OCI-LY3 (cell line): ENCODE measurements around the gene LIN7B.

Experiments used
- EZH2phosphoT487 ChIP-seq: fragments of 200-600 bp; shearing (Covaris generic); IDR thresholded peaks from 2 replicates; pipeline ENCODE4 v1.6.1; 2018; ENCODE audit warnings: antibody characterized with exemption, mixed run types, low read depth
- TF ChIP-seq, protein P1 (sequence below): fragments of 200-600, 300-600 bp; sonication (generic); IDR thresholded peaks from 2 replicates; pipeline ENCODE4 v1.5.1; 2014; ENCODE audit warnings: antibody characterized with exemption, low read length, low read depth

DNA sequence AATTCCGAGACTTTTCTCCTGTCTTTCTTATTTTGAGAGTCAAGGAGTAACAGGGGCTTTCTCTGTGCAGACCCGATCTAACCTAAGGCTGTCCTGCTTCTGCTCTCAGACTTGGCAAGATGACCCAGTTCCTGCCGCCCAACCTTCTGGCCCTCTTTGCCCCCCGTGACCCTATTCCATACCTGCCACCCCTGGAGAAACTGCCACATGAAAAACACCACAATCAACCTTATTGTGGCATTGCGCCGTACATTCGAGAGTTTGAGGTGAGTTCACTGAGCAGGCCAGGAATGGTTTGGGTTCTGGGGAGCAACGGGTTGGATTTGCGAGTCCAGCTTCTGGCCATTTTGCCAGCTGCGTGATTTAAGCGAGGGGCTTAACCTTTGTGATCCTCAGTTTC is 27.9 kb upstream of the LIN7B start:
- TF ChIP-seq, protein P1, sequence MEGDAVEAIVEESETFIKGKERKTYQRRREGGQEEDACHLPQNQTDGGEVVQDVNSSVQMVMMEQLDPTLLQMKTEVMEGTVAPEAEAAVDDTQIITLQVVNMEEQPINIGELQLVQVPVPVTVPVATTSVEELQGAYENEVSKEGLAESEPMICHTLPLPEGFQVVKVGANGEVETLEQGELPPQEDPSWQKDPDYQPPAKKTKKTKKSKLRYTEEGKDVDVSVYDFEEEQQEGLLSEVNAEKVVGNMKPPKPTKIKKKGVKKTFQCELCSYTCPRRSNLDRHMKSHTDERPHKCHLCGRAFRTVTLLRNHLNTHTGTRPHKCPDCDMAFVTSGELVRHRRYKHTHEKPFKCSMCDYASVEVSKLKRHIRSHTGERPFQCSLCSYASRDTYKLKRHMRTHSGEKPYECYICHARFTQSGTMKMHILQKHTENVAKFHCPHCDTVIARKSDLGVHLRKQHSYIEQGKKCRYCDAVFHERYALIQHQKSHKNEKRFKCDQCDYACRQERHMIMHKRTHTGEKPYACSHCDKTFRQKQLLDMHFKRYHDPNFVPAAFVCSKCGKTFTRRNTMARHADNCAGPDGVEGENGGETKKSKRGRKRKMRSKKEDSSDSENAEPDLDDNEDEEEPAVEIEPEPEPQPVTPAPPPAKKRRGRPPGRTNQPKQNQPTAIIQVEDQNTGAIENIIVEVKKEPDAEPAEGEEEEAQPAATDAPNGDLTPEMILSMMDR: no peak
- TF ChIP-seq EZH2phosphoT487: no peak
